ELR (cell line): ENCODE results near the gene TBCC.

Source experiments
- DNase-seq: peaks from one replicate; pipeline ENCODE4 v3.0.0-alpha.2; 2015; ENCODE audit warnings: low read depth

The TBCC gene

DNA sequence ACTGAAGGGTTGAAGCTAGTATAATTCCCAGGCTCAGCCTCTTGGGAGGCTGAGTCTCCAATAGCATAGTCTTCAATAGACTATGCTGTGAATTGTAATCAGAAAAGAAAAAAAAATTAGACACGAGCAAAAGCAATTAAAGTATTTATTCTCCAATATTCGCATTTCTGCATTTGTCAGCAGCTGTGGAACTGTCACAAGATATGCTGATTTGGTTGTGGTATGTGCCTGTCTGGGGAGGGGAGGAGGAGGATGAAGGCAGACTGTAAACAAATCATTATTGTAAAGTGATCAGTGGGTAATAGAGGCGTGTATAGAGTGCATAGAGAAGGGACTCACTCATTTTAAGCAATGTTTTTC, 25.8 kb upstream of the TBCC start:
- DNase-seq: no peak

- no peak for DNase-seq
These were observed 23.9 kb upstream of the TBCC start for GRCh38 chr6:42769836-42770235.

DNA sequence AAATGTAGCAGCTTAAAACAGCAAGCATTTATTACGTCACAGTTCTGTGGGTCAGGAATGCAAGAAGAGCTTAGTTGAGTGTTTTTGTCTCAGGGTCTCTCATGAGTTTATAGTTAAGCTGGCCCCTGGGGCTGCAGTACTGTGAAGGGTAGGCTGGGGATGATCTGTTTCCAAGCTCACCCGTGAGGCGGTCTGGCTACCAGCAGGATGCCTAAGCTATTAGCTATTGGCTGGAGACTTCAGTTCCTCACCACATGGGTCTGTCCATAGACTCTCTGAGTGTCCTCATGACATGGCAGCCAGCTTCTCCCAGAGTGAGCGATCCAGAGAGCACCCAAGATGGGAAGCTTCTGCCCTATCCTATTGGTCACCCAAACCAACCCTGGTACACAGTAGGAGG, 23.1 kb upstream of the TBCC start:
- no peak for DNase-seq

DNA sequence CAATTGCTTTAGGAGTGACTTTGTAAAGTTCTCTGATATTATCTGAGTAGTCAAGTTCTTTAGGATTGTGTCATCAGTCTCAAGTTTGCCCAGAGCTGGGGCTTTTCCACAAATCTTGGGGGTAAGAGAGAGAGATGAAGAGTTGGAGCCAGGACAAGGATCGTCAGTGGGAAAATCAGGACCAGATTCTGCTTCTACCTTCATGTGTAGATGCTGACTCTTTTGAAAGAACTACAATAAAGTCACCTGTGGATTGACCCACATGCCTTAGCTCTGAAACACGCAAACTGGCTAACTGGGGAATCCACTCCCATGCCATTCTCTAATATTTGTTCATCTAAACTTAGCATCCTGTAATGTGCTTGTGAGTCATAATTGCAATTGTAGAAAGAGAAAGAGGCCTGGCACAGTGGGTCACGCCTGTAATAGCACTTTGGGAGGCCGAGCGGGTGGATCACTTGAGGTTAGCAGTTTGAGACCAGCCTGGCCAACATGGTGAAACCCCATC, 20.3 kb upstream of the TBCC start:
- peak; percentile 93 for DNase-seq

GRCh38 chr6:42764911-42765648, 19.2 kb upstream of the TBCC start:
- no peak for DNase-seq

DNA sequence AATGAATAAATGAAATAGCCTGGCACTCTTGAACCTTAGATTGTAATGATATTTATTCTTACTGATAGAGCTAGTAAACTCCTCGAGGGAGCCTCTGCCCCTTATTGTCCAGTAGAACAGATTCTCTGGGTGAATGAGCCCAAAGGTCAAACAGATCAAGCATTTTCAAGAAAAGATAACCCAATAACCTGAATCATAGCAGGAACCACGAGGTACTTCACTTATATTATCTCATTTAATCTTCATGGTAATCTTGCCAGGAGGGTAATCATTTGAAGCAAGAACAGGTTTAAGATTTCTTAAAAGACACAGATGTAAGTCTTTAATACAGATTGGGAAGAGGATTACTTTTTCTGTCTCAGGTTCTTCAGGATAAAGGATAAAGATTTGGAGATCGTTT, 17.0 kb upstream of the TBCC start:
- DNase-seq: no peak

GRCh38 chr6:42762426-42762859, 16.5 kb upstream of the TBCC start:
- no peak for DNase-seq

- no peak for DNase-seq
These were observed 15.6 kb upstream of the TBCC start for GRCh38 chr6:42761287-42762067.

- no peak for DNase-seq
These were observed 13.0 kb upstream of the TBCC start for GRCh38 chr6:42758756-42759430.

- DNase-seq: no peak
These were observed 10.8 kb upstream of the TBCC start for GRCh38 chr6:42756722-42757121.

DNA sequence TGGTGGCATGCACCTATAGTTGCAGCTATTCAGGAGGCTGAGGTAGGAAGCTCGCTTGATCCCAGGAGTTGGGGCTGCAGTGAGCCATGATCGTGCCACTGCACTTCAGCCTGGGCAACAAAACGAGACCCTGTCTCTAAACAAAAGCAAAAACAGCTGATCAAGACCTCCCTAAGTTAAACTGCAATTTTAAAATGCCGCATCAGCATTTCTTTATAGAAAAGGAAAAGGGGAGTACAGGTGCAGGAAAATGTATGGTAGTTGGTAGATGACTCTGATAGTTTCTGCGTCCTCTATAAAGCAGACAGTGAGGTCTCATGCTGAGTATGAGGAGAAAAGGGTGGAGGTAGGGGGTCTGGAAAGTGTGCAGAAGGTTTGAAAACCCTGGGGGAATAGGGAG, 8.9 kb upstream of the TBCC start:
- no peak for DNase-seq

GRCh38 chr6:42751055-42751454, 5.2 kb upstream of the TBCC start:
- DNase-seq: no peak

DNA sequence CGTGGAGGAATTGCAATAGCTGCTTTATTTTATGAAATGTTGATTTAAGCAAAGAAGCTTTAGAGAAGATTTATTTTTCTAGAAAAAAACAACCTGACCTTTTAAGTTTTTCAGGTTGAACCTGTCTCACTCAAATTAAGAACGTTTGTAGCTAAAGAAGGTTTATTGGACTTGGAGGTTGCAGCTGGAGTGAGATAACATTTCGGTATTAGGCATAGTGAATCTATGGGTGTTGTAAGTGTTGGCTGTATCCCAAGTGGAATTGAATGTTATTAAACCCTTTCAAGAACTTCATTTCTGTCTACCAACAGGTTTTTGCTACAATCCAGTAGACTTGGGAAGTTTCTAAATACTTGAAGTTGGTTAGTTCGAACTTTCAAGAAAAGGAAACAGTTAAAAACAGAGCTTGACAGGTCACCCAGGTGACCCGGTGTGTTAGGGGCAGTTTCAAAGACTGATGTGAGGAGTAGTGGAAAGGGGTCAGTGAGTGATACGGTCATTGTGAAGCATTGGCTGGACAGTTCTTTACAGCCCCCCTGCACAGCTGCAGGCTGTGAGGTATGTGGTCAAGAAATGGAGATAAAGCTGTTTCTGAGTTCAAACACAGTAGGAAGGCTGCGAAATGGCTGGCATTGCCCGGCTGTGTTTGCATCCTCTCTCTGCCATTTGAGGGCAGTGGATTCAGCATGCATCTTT, 2.4 kb upstream of the TBCC start:
- no peak for DNase-seq

- peak; percentile 93 for DNase-seq
These were observed 824 bp upstream of the TBCC start for GRCh38 chr6:42746463-42747391.

DNA sequence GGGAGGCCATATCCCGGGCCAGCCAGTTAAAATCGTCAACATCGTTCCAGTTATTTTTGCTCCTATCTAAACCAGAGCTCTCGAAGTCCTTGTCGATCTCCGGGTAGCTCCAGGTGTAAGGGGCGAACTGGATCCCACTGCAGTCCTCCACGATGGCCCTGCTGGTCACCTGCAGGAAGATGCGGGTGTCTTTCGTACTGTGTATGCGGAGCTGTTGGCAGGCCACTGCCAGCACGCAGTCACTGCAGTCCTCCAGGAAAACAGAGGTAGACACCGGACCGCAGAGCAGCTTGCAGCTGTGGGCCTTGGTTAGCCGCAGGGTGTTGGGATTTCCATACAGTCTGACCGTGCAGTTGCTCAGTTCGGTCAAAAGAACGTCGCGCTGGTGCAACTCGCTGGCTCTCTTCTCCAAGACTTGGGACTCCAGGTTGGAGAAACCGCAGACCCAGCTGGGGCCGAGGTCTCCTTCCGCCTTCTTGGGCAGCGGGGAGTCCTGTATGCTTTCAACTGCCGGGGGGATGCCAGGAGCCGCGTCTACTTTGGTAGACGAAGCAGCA, 742 bp downstream of the TBCC start:
- peak; percentile 54 for DNase-seq

DNA sequence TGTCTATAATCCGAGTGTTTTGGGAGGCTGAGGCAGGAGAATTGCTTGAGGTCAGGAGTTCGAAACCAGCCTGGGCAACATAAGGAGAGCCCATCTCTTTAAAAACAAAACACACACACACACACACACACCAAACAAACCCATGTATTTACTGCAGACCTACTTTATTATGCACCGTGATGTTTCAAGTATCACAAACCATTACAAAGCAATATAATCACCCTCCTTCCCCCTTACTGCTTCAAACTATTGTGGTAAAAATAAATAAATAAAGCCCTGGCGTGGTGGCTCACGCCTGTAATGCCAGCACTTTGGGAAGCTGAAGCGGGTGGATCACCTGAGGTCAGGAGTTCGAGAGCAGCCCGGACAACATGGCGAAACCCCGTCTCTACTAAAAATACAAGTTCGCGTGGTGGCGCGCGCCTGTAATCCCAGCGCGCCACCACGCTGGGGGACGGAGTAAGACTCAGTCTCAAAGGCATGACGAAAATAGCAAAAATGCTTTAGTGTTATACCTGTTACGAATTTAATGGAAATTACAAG, 1.5 kb downstream of the TBCC start:
- DNase-seq: no peak

DNA sequence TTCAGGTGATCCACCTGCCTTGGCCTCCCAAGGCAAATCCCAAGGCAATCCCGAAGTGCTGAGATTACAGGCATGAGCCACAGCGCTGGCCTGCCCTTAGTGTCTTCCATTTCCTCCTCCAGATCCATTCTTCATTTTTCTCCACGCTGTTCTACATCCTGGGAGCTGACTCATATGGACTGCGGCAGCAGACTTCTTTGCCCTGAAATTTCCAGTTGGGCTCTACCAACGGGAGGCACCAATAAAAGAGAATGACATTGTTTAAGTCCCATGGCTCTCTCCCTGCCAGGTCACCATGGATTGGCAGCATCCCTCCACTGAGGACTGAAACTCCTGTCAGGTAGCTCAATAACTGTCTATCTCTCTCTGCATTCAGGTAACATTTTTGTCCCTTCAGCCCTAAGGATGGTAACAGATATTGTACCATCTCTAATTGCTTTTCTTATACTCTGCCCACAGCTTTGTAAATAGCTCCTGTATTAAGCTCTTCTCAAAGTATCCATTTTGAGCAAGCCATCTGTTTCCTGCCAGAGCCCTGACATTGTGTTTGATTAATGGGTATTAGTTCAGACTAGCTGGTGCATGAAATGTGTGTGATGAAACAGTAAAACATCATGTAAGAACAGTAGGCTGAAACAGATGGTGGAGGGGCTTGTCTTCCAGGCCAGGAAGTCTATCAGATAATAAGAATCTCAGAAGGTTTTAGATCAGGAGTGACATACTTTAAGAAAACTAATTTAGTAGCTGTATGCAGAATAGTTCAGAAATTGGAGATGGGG, 3.6 kb downstream of the TBCC start:
- DNase-seq: peak; percentile 57

DNA sequence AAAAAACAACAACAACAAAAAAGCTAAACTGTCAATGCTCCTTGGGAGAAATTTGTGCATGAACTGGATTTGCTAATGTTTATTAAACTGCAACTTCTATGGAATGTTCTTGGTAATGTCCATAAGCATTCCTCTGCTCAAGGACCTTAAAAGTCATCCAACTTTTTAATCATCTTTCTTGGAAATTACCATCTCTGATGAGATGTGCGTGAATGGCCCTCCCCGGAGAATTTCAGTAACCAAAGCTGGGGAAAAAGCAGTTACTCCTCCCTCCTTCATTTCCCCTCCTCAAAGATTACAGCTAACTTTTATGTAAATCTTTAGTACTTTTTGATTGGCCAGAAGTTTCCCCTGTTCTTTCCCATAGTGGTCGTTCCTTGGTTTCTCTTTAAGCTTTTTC, 5.2 kb downstream of the TBCC start:
- no peak for DNase-seq

DNA sequence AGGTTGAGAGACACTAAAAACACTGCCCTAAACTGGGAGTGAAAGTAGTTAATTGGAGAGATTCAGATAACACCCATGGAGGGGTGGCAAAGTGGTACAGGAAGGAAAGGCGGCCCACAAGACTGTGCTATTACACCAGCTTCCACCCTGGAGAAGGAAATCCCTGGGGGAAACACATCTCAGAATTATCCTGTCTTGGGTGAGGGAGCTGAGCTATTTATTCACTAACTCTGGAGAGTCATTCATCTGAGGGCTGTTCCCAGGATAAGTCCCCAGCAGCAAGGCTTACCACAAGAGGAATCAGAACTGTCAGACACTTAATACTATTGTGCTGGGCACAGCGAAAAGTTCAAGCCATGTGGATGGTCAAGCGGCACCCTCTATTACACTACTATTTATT, 9.9 kb downstream of the TBCC start:
- no peak for DNase-seq
